ENCODE measurements around the gene HECTD1. TPM values are rescaled to one million over a fixed set of nuclear protein-coding genes. Genes with fewer than 3 reads are reported as not detected.

Gene HECTD1
- total RNA-seq, 4 donors from 2014 or later: 222 to 294 (median 244) TPM

DNA sequence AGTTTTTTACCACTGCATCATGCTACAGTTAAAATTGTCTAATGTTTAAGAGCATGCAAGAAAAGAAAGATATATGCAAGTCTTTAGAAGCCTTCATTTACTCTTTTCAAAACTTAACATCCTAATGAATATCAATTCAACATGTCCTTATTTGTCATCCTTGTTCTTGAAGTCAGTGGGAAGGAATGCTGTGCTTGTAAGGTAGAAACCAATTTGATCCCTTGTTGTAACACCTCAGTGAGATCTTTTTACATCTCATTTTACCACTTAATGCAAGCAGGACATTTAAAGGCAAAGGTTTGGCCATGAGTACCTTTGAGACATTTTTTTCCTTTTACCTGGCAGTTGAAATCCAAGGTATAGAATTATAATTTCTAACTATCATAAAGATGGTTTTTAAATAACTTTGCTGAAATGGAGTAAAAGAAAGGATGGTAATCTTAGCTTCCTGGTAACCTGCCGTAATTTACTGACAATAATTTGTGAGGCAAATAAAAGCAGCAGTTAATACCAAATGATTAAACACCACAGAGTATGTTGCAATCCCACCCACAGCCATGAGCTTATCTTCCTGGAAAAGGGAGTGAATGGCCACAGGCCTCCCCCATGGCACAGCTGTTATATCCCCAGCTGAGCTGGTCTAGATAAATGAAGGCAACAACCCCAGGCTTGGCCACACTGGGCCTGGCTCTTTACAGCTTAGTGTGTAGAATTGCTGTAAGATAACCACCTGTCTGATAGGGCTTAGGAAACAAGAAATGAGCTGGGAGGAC lies 148.3 kb downstream of the HECTD1 start:
- TF ChIP-seq, protein P1, sequence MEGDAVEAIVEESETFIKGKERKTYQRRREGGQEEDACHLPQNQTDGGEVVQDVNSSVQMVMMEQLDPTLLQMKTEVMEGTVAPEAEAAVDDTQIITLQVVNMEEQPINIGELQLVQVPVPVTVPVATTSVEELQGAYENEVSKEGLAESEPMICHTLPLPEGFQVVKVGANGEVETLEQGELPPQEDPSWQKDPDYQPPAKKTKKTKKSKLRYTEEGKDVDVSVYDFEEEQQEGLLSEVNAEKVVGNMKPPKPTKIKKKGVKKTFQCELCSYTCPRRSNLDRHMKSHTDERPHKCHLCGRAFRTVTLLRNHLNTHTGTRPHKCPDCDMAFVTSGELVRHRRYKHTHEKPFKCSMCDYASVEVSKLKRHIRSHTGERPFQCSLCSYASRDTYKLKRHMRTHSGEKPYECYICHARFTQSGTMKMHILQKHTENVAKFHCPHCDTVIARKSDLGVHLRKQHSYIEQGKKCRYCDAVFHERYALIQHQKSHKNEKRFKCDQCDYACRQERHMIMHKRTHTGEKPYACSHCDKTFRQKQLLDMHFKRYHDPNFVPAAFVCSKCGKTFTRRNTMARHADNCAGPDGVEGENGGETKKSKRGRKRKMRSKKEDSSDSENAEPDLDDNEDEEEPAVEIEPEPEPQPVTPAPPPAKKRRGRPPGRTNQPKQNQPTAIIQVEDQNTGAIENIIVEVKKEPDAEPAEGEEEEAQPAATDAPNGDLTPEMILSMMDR (IDR thresholded peaks at IDR 0.05; ENCODE audit: low read depth): no peak

DNA sequence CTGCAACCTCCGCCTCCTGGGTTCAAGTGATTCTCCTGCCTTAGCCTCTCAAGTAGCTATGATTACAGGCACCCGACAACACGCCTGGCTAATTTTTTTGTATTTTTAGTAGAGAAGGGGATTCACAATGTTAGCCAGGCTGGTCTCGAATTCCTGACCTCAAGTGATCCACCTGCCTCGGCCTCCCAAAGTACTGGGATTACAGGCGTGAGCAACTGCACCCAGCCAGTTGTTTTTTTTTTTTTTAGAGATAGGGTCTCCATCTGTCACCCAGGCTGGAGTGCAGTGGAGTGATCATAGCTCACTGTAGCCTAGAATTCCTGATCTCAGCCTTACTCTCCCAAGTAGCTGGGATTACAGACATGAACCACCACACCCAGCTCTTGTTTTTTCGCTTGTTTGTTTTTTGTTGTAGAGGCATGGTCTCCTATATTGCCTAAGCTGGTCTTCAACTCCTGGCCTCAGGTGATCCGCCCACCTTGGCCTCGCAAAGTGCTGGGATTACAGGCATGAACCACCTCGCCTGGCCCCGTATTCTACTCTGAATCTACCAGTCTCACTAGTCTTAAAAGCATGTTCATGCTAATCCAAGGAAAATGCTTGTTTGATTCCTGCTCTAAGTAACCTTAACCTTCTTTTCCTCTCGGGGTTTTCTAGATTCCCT lies 149.8 kb downstream of the HECTD1 start:
- TF ChIP-seq, protein P1 (IDR thresholded peaks at IDR 0.05; ENCODE audit: low read depth): no peak

DNA sequence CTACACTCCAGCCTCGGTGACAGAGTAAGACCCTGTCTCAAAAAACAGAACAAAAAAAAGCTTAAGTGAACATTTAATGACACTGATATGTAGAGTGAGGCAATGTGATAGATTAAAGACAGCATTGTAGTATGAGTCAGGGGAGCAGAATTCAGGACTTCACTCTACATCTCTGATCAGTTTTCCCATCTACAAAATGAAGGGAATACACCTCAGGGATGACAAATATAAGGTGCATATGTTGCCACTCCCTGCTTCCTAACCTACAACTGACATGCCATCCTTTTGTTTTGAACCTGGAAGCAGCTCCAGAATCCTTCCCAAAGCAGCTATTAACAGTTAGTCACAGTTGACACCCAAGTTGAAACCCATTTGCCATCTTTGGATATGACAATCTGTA lies 150.6 kb downstream of the HECTD1 start:
- TF ChIP-seq, protein P1 (IDR thresholded peaks at IDR 0.05; ENCODE audit: low read depth): no peak

DNA sequence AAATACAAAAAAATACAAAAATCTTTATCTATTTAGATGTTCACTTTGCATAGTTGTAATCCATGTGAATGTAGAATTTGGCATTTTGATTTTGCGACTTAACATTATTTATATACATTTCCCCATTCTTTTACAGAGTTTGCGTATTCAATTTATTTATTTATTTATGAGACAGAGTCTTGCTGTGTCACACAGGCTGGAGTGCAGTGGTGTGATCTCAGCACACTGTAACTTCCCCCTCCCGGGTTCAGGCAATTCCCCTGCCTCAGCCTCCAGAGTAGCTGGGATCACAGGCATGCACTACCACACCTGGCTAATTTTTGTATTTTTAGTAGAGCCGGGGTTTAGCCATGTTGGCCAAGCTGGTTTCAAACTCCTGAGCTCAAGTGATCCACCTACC lies 156.1 kb downstream of the HECTD1 start:
- TF ChIP-seq, protein P1 (IDR thresholded peaks at IDR 0.05; ENCODE audit: low read depth): no peak

DNA sequence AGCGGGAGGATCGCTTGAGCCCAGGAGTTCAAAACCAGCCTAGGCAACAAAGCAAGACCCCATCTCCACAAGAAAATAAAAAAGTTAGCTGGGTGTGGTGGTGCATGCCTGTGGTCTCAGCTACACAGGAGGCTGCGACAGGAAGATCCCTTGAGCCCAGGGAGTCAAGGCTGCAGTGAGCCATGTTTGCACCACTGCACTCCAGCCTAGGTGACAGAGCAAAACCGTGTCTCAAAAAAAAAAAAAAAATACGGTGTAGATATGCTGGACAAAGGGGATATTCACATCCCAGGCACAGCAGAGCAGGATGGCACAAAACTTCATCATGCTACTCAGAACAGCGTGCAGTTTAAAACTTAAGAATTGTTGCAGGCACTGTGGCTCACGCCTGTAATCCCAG lies 156.6 kb downstream of the HECTD1 start:
- TF ChIP-seq, protein P1 (IDR thresholded peaks at IDR 0.05; ENCODE audit: low read depth): no peak

Small RNAs within 50 kb of the gene (small RNA-seq; reads per million reads assigned to genes)
- 0.49 reads per million for gene RF00019
- not detected for gene RNU6-541P

Other genes starting within 250 kb of the HECTD1 start
- 1 to 10 TPM; 3.9 to 10.0 (median 7.0) TPM for gene AP4S1, start 182.1 kb downstream of the HECTD1 start, total RNA-seq
- 10 to 100 TPM; 34.8 to 52.6 (median 42.4) TPM for gene STRN3, start 181.4 kb downstream of the HECTD1 start, total RNA-seq
- 10 to 100 TPM; 27.3 to 40.6 (median 36.3) TPM for gene HEATR5A, start 212.8 kb upstream of the HECTD1 start, total RNA-seq
- 10 to 100 TPM; 22.3 to 71.1 (median 34.8) TPM for gene DTD2, start 249.7 kb upstream of the HECTD1 start, total RNA-seq

Measured in subcutaneous adipose tissue (tissue), 4 donors.